Activated CD4-positive, alpha-beta memory T cell treated with anti-CD3 and anti-CD28 coated beads for 36 hours (primary cell): Measurements from ENCODE around the gene LRRC46. TPM values are rescaled to one million over a fixed set of nuclear protein-coding genes. Genes with fewer than 3 reads are reported as not detected.

Experiments used
- CTCF ChIA-PET: fragments of 350-600 bp; sonication (Branson Sonifier 250); formaldehyde crosslinking; loops from one replicate; lab custom pipeline; 2021; ENCODE audit warnings: antibody characterized with exemption, inconsistent platforms; lab: Charles Lee
- POLR2A ChIA-PET: fragments of 350-600 bp; sonication (Branson Sonifier 250); formaldehyde crosslinking; loops from one replicate; lab custom pipeline; 2021; ENCODE audit warnings: antibody characterized with exemption; lab: Charles Lee
- DNase-seq: peaks from one replicate; pipeline ENCODE4 v3.0.0-alpha.2; 2020
- H3K27ac Mint-ChIP-seq: one replicate; pipeline ENCODE4 v1.8.0; 2021; ENCODE audit warnings: mixed read lengths
- H3K27me3 Mint-ChIP-seq: one replicate; pipeline ENCODE4 v1.8.0; 2021; ENCODE audit warnings: mixed read lengths
- H3K36me3 Mint-ChIP-seq: one replicate; pipeline ENCODE4 v1.8.0; 2021; ENCODE audit warnings: mixed read lengths
- H3K4me1 Mint-ChIP-seq: one replicate; pipeline ENCODE4 v1.8.0; 2021; ENCODE audit warnings: low read depth, mixed read lengths
- H3K4me3 Mint-ChIP-seq: one replicate; pipeline ENCODE4 v1.8.0; 2021; ENCODE audit warnings: mild to moderate bottlenecking, mixed read lengths
- H3K9me3 Mint-ChIP-seq: one replicate; pipeline ENCODE4 v1.8.0; 2021; ENCODE audit warnings: mixed read lengths
- intact Hi-C: fragments of 100-400 bp; cut with micrococcal nuclease; formaldehyde crosslinking; loops from one replicate; pipeline ENCODE4 v1.15.1; 2023
- total RNA-seq, 2 experiments: library from RNA; stranded (reverse); gene quantifications; one replicate each; pipeline ENCODE4 v1.2.3, GENCODE V29; 2021

The LRRC46 gene, protein sequence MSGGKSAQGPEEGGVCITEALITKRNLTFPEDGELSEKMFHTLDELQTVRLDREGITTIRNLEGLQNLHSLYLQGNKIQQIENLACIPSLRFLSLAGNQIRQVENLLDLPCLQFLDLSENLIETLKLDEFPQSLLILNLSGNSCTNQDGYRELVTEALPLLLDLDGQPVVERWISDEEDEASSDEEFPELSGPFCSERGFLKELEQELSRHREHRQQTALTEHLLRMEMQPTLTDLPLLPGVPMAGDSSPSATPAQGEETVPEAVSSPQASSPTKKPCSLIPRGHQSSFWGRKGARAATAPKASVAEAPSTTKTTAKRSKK
- total RNA-seq = under 1 TPM; 0.29 to 0.59 TPM

DNA sequence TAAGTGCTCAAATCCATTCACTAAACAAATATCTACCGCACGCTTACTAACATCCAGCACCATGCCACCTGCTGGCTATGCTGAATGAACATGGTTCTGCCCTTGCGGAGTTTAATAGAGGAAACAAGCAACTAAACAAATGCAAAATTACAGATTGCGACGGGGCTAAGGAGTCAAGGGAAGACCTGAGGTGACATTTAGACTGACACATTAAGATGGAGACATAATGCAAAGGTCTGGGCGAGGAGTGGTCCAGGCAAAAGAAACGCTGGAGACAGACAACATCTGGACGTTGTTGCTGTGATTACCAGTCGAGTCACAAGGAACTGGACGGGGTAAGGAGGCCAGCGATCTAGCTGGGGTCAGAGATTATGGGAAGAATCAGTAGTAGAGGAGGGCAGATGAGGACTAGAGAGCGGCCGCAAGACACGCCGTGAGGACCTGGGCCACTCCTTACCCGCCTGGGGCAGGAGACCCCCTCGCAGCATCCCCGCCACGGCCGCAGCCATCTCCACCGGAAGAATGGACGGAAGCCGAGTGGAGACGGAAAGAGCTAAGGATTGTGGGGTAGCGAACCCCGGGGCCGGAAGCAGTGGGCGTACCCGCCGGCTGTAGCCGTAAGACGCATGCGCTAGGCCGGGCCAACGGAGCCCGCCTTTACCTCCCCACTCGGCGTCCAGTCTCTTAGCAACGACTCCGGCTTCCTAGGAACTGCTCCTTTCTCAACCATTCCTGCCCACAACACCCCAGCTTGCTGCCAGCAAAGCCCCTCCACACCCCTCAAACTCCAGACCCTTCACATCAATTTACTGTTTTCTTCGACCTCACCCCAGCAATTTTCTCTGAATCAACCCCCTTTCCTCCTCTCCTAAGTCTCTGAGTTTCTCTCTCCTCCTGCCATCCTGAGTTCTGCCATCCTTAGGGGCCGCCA, at the start of gene LRRC46, which contains the start of gene MRPL10:
Gene LRRC46, plus strand, starts transcription at position 668 of the 931 bp plus-strand sequence. CDS start 320 bp downstream, outside the sequence.
Gene MRPL10, minus strand, starts transcription at position 539 of the 931 bp plus-strand sequence. Its CDS starts 30 bp downstream, at position 509.
- peaks cover 10% of the 10 kb centered on the region for H3K36me3 Mint-ChIP-seq
- ChIA-PET POLR2A (interaction anchor here (0.6 to 2.2 kb wide), 5 partner anchors 9 to 64 kb away, joined by 3 to 13 read pairs (median 10); partner anchors contain the start of genes OSBPL7, SCRN2 and SP2), CTCF (interaction anchor here (0.6 to 3.0 kb wide), 14 partner anchors 9 to 625 kb away, joined by 3 to 19 read pairs (median 6); partner anchors contain the start of genes CDK5RAP3, OSBPL7, PNPO and SCRN2)
- peak within 1 kb of the TSS; percentile 85 for H3K4me3 Mint-ChIP-seq
- peaks cover 50% of the 10 kb centered on the region for H3K4me1 Mint-ChIP-seq
- H3K9me3 Mint-ChIP-seq = no peaks in the 10 kb centered on the region
- no peaks in the 10 kb centered on the region for H3K27me3 Mint-ChIP-seq
- peak; percentile 96 for DNase-seq
- intact Hi-C loops = loop anchor here (1.0 kb wide), 1 partner anchor 110 kb away; the partner anchor contains the start of gene PNPO
- peak within 1 kb of the TSS; percentile 81 for H3K27ac Mint-ChIP-seq

- no peak overlapping the region for H3K4me3 Mint-ChIP-seq
- H3K36me3 Mint-ChIP-seq = no peaks in the 10 kb centered on the region
- CTCF ChIA-PET = interaction anchor here (1.0 to 2.1 kb wide), 5 partner anchors 10 to 108 kb away, joined by 4 to 11 read pairs (median 4); no protein-coding TSS in a partner anchor
- H3K27ac Mint-ChIP-seq = no peak overlapping the region
- intact Hi-C loops = no loop called here
- no peaks in the 10 kb centered on the region for H3K9me3 Mint-ChIP-seq
- DNase-seq = peak; percentile 57
- peaks cover 8% of the 10 kb centered on the region for H3K4me1 Mint-ChIP-seq
- peaks cover 24% of the 10 kb centered on the region for H3K27me3 Mint-ChIP-seq
- POLR2A ChIA-PET = no interaction called here
Observed at GRCh38 chr17:47785538-47786123, 45.8 kb upstream of the LRRC46 start.

DNA sequence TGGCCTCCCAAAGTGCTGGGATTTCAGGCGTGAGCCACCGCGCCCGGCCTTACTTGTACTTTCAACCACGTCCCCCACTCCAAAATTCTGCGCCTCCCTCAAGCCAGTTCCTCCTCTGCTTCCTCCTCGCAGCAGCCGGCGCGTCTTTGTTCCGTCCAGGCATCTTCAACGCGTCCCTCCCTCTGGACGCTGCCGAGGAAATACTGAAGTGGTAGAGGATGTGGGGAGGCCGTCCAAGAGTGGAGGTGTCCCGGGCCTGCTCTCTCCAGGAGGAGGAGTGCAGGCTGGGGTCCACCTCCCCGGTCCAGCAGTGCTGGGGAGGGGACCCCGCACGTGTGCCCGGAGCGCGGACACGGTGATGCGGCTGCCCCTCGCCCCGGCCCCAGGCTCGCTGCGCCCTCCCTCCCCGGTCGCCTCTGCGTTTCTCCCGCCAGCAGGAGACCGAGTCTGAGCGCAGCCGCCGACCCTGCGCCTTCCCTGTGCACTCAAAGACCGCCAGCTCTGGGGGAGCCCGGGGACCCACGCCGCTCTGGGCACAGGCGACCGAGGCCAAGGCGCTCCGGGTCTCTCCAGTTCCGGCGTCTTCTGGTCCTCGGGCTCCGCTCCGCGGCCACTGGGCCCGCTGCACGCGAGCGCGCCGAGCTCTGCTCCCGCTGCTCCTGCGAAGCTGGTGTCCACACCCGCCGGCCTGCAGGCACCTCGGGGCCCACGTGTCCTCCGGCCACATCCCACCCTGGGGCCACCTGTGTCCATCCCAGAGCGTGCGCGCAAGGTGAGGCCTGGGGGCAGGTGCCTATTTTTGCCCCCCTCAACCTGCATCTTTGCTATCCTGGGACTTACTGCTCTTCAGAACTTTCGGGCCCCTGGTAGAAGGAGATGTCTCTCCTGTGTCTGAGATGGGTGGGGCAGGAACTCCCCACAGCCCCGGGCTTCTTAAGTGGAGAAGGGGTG, 41.6 kb upstream of the LRRC46 start:
- intact Hi-C loops = loop anchor here (5.0 kb wide), 2 partner anchors 58 to 128 kb away; partner anchors contain the start of gene TBX21
- Mint-ChIP-seq H3K4me3 (peak overlapping the region; percentile 66), H3K36me3 (no peaks in the 10 kb centered on the region), H3K27ac (no peak overlapping the region), H3K4me1 (peaks cover 11% of the 10 kb centered on the region), H3K27me3 (peaks cover 43% of the 10 kb centered on the region), H3K9me3 (no peaks in the 10 kb centered on the region)
- CTCF ChIA-PET = interaction anchor here (0.6 to 2.7 kb wide), 32 partner anchors 8 to 427 kb away, joined by 3 to 34 read pairs (median 4); partner anchors contain the start of genes KPNB1, SCRN2 and TBKBP1
- POLR2A ChIA-PET = interaction anchor here (0.6 to 0.8 kb wide), 2 partner anchors 101 to 114 kb away, joined by 3 to 5 read pairs; no protein-coding TSS in a partner anchor
- peak; percentile 78 for DNase-seq

- Mint-ChIP-seq H3K27ac (no peak overlapping the region), H3K4me3 (no peak overlapping the region), H3K36me3 (no peaks in the 10 kb centered on the region), H3K4me1 (peaks cover 11% of the 10 kb centered on the region), H3K27me3 (peaks cover 41% of the 10 kb centered on the region), H3K9me3 (no peaks in the 10 kb centered on the region)
- intact Hi-C loops = loop anchor here (5.0 kb wide), 2 partner anchors 59 to 129 kb away; partner anchors contain the start of gene TBX21
- ChIA-PET CTCF (interaction anchor here (0.6 to 2.7 kb wide), 5 partner anchors 15 to 126 kb away, joined by 3 to 34 read pairs (median 7); no protein-coding TSS in a partner anchor), POLR2A (interaction anchor here (1.2 kb wide), 1 partner anchor 49 kb away, joined by 3 read pairs; no protein-coding TSS in a partner anchor)
- DNase-seq = no peak
Observed at GRCh38 chr17:47791025-47791424, 40.4 kb upstream of the LRRC46 start.

DNA sequence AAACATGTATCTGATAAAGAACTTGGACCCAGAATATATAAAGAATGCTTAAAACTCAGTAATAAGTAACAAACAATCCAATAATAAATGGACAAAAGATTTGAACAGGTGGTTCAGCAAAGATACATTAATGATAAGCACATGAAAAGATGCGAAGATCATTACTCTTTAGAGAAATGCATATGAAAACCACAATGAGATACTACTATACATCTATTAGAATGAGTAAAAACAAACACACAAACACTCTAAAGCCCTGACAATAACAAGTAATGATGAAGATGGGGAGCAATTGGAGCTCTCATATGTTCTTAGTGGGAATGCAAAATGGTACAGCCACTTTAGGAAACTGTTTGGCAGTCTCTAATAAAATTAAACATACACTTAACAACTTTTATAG, 39.0 kb upstream of the LRRC46 start:
- CTCF ChIA-PET = interaction anchor here (0.7 kb wide), 1 partner anchor 9 kb away, joined by 3 read pairs; no protein-coding TSS in a partner anchor
- Mint-ChIP-seq H3K36me3 (no peaks in the 10 kb centered on the region), H3K4me1 (peaks cover 11% of the 10 kb centered on the region), H3K4me3 (no peak overlapping the region), H3K27me3 (peaks cover 40% of the 10 kb centered on the region), H3K9me3 (no peaks in the 10 kb centered on the region), H3K27ac (no peak overlapping the region)
- intact Hi-C loops = loop anchor here (5.0 kb wide), 2 partner anchors 60 to 130 kb away; partner anchors contain the start of gene TBX21
- DNase-seq = no peak
- POLR2A ChIA-PET = no interaction called here

GRCh38 chr17:47792979-47793378, 38.5 kb upstream of the LRRC46 start:
- ChIA-PET POLR2A (no interaction called here), CTCF (interaction anchor here (0.6 to 1.1 kb wide), 2 partner anchors 94 to 127 kb away, joined by 3 read pairs; no protein-coding TSS in a partner anchor)
- peaks cover 11% of the 10 kb centered on the region for H3K4me1 Mint-ChIP-seq
- no peaks in the 10 kb centered on the region for H3K36me3 Mint-ChIP-seq
- no peaks in the 10 kb centered on the region for H3K9me3 Mint-ChIP-seq
- intact Hi-C loops = loop anchor here (5.0 kb wide), 2 partner anchors 61 to 131 kb away; partner anchors contain the start of gene TBX21
- no peak overlapping the region for H3K27ac Mint-ChIP-seq
- H3K27me3 Mint-ChIP-seq = peaks cover 38% of the 10 kb centered on the region
- no peak overlapping the region for H3K4me3 Mint-ChIP-seq
- DNase-seq = no peak

- Mint-ChIP-seq H3K4me3 (no peak overlapping the region), H3K27me3 (peaks cover 8% of the 10 kb centered on the region), H3K27ac (no peak overlapping the region), H3K36me3 (no peaks in the 10 kb centered on the region), H3K4me1 (no peaks in the 10 kb centered on the region), H3K9me3 (no peaks in the 10 kb centered on the region)
- POLR2A ChIA-PET = no interaction called here
- intact Hi-C loops = no loop called here
- DNase-seq = no peak
- CTCF ChIA-PET = interaction anchor here (0.8 to 1.8 kb wide), 3 partner anchors 8 to 101 kb away, joined by 3 to 10 read pairs (median 4); partner anchors contain the start of gene TBX21
Observed at GRCh38 chr17:47797797-47798196, 33.7 kb upstream of the LRRC46 start.

- Mint-ChIP-seq H3K9me3 (no peaks in the 10 kb centered on the region), H3K4me1 (no peaks in the 10 kb centered on the region), H3K36me3 (no peaks in the 10 kb centered on the region), H3K27ac (no peak overlapping the region), H3K4me3 (no peak overlapping the region), H3K27me3 (no peaks in the 10 kb centered on the region)
- intact Hi-C loops = loop anchor here (5.0 kb wide), 2 partner anchors 58 to 103 kb away; no protein-coding TSS in a partner anchor
- ChIA-PET POLR2A (interaction anchor here (0.6 kb wide), 1 partner anchor 14 kb away, joined by 5 read pairs; no protein-coding TSS in a partner anchor), CTCF (interaction anchor here (0.7 to 2.4 kb wide), 6 partner anchors 8 to 103 kb away, joined by 3 to 13 read pairs (median 7); no protein-coding TSS in a partner anchor)
- DNase-seq = no peak
Observed at GRCh38 chr17:47800686-47801085, 30.8 kb upstream of the LRRC46 start.

GRCh38 chr17:47801176-47801765, 30.2 kb upstream of the LRRC46 start:
- intact Hi-C loops = loop anchor here (5.0 kb wide), 2 partner anchors 59 to 104 kb away; no protein-coding TSS in a partner anchor
- Mint-ChIP-seq H3K27me3 (no peaks in the 10 kb centered on the region), H3K27ac (no peak overlapping the region), H3K9me3 (no peaks in the 10 kb centered on the region), H3K4me1 (no peaks in the 10 kb centered on the region), H3K36me3 (no peaks in the 10 kb centered on the region), H3K4me3 (no peak overlapping the region)
- POLR2A ChIA-PET = interaction anchor here (0.6 kb wide), 1 partner anchor 14 kb away, joined by 5 read pairs; no protein-coding TSS in a partner anchor
- no peak for DNase-seq
- CTCF ChIA-PET = interaction anchor here (0.7 to 2.4 kb wide), 10 partner anchors 9 to 182 kb away, joined by 3 to 13 read pairs (median 4); no protein-coding TSS in a partner anchor
